Inflammatory macrophage (primary cell): ENCODE data around the gene CASP8.
"Not testable (repeated sequence)": the region's sequence is repeated elsewhere in the genome, so short reads cannot be mapped to it uniquely, and the experiment has no call there.

Experiments used
- DNase-seq, 2 donors: peaks; one replicate each; pipeline ENCODE4 v3.0.0-alpha.2; 2020 to 2022

The CASP8 gene

DNA sequence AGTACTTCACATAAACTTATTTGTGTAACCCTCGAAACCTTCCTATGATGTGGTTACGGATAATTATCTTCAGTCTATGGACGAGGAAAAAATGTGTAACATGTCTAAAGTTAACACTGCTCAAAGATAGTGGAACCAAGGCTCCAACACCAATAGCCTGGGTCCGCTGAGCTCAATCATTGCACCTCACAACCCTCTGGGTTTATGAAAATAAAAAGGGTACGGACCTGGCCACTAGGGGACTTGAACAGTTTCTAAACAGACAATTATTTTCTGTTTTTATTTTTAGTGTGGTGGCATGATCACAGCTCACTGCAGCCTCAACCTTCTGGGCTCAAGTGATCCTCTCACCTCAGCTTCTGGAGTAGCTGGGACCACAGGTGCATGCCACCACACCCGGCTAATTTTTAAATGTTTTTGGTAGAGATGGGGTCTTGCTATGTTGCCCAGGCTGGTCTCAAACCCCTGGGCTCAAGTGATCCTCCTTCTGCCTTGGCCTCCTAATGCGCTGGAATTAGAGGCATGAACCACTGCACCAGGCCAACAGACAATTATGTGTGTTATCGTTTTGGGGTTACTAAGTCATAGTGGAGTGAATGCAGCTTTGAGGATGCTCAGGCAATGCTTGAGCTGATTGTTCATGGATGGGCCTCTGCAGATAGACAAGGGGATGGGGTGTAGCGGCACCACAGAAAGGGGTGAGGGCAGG is 10.1 kb downstream of the CASP8 start:
- no peak for DNase-seq

DNA sequence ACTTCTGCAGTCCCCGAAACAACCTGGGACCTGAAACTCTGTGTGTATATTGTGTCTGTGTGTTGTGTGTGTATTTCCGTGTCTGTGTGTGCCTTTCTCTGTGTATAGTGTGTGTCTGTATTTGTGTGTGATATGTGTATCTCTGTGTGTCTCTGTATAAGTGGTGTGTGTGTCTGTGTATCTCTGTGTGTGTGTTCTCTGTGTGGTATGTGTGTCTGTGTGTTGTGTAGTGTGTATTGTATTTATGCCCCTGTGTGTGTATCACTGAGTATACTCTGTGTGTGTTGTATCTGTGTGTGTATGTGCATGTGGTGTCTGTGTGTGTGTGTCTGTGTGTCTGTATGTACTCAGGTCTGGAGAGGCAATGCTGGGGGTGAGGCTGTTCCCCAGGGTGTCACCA is 11.6 kb downstream of the CASP8 start:
- no peak for DNase-seq

DNA sequence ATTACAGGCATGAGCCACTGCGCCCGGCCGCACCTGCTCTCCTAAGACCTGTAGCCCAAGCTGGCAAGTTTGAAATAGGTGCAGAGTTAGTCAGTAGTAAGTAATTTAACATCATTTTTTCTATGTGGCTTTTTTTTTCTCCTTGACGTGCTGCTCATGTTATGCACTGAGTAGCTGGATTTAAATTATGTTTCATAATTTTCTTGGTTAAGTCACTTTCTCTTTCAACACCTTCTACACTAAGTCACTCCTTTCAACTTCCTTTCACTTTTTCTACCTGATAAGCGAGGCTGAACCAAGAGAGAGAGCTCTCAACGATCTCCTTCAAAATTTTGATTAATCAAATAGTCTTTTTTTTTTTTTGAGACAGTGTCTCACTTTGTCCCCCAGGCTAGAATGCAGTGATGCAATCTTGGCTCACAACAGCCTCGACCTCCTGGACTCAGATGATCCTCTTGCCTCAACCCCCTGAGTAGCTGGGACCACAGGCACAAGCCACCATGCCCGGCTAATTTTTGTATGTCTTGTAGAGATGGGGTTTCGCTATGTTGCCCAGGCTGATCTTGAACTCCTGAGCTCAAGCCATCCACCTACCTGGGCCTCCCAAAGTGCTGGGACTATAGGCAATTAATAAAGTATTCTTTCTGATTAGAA is 13.1 kb downstream of the CASP8 start:
- DNase-seq, result no peak

DNA sequence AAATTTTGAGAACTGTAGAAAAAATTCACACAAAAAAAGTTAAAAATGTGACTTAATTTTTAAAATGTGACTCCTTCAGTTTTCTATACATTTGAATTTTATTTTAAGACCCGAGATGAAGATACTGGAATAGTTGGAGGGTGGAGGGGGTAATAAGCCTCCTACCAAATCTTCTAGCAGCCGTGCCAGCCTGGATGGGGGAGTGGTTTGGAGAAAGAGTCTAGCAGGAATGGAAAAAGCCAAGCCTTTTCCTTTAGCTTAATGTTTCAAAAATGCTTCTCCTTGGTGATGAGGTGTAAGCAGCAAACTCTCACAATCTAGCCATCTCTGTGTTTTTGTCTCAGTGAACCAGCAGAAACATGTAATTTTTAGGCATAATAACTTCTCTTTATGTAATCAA is 14.7 kb downstream of the CASP8 start:
- no peak for DNase-seq

DNA sequence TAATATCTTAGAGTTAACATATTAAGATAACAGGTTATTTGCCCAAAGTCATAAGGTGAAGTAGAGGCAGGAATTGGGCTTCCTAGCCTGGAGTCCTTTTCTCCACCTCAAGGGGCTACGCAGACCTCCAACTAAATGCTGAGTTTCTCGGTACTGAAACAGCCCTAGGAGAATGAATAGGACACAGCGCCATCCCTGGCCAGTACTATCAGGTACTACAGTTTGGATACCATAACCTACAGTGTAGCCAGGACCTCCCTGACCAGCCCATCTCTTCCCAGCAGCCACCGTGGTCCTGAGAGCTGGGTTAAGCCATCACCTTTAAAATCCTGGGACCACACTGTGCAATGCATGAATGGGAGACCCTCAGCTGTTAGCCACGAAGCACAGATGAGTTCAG is 15.7 kb downstream of the CASP8 start:
- DNase-seq, result no peak

DNA sequence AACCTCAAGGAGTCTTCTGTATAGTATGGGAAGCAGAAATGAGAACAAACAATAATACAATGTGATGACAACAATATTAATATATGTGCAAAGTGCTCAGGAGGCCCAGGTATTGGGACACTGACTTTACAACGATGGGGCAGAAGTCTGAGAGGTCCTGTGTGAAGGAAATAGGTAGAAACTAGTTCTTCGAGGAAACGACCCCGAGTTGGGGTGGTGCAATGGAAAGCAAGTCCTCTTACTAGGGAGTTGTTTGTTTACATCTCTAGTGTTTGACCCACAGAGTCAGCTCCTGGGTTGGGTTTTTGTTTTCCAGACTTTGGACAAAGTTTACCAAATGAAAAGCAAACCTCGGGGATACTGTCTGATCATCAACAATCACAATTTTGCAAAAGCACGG is 16.2 kb downstream of the CASP8 start:
- DNase-seq, result no peak

DNA sequence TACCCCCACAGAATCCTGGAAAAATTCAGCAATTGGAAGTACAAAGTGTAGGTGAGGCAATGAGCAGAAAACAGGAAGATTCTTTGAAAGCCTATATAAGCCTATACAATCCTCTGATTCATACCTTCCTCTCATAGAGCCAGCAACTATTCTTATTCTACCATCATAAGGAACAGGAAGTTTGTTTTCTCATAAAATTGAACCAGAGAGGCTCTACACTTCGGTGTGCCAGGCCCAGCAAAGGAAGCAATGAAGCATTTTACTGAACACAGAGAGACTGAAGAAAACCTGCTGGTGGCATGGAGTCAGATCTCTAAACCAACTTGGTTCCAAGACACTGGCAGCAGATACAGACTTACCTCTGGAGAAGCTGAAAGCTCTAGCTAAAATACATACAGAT is 18.7 kb downstream of the CASP8 start:
- no peak for DNase-seq

DNA sequence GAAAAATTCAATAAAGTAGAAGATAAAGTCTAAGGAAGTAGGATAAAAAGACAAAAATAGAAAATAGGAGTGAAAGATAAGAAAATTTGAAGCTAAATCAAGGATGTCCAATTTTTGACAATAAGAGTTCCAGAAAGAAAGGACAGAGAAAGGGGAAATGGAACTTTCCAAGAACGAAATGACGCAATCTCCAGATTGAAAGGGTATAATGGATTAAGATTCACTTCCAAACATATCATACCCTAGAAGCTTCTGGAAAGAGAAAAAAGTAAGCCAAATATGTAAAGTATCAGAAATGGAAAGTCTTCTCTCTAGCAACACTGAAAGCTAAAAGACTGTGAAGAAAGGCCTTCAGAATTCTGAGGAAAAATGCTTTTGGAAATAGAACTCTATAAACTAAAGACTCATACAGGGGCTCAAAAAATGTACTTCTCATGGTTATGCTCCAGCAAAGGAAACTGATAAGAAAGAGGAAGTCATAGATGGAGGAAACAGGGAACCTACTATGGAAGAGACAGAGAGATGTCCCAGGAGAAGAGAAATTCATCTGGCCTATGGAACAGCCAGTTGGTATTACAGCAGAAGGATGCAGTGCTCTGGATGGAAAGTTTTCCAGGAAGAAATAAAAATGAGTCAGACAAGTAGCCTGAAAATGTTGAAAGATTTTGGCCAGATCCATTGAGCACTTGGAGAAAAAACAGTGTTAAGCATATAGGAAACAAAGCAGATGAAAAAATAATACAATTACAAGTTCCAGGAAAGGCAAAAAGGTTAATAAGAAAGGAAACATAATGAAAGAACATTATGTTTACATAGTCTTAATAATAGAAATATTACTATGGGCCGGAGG is 20.1 kb downstream of the CASP8 start:
- DNase-seq, result peak in 1 of 2 donors; percentile 13

DNA sequence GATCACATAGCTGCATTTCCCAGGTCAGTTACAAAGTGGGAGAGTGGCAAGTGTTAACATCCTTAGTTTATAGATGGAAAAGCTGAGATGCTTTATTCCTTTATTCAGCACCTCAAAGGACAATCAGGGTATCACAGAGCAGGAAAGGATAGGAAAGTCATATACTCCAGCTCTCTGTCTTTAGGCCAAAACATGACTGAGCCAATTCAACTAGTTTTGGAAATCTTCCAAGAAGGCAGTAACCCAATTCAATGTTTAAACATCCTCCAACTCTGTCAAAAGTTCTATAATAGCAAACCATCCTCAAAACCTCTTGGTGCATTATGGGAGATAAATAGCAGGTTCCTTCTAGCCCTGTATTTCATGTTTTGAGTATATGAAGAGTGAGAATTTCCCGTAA is 25.2 kb downstream of the CASP8 start:
- no peak for DNase-seq

DNA sequence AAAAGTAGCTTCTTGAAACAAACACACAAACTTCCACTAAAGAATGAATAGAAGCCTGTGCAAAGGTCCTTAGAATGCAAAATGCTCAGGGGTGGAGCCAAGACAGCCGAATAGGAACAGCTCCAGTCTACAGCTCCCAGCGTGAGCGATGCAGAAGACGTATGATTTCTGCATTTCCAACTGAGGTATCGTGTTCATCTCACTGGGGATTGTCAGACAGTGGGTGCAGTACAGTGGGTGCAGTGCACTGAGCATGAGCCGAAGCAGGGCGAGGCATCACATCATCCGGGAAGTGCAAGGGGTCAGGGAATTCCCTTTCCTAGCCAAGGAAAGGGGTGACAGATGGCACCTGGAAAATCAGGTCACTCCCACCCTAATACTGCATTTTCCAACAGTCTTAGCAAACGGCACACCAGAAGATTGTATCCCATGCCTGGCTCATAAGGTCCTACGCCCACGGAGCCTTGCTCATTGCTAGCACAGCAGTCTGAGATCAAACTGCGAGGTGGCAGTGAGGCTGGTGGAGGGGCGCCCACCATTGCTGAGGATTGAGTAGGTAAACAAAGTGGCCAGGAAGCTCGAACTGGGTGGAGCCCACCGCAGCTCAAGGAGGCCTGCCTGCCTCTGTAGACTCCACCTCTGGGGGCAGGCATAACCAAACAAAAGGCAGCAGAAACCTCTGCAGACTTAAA is 30.3 kb downstream of the CASP8 start:
- DNase-seq, result not testable (repeated sequence)

DNA sequence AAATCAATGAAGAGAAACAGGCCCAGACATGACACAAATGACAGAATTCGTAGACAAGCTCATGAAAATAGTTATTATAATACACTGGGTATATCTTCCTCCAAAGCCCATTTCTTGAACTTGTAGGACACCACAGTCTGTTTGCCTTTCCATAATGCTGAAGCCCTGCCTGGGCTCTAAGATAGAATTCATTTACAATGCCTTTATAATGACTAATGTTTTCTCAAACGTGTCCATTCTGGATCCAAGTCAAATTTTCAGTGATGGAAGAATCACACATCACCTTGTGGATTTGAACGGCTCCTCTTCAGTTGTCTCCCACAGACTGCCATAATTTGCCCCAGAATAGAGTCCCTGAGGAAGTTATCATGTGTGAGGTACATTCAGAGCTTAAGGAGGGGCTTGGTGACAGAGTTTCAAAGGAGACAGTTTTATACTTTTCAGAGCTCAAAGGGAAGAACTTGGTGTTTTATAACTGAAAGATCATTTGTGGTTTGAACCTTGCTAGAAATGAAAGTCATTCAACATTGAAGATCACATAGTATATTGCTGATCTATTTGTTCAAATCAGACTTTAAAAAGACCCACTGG is 38.2 kb downstream of the CASP8 start:
- no peak for DNase-seq

DNA sequence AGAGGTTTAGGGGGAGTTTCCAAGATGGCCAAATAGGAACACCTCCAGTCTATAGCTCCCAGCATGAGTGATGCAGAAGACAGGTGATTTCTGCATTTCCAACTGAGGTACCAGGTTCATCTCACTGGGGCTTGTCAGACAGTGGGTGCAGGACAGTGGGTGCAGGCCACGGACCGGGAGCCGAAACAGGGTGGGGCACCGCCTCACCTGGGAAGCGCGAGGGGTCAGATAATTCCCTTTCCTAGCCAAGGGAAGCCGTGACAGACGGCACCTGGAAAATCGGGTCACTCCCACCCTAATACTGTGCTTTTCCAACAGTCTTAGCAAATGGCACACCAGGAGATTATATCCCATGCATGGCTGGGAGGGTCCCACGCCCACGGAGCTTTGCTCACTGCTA is 39.6 kb downstream of the CASP8 start:
- DNase-seq, result not testable (repeated sequence)

DNA sequence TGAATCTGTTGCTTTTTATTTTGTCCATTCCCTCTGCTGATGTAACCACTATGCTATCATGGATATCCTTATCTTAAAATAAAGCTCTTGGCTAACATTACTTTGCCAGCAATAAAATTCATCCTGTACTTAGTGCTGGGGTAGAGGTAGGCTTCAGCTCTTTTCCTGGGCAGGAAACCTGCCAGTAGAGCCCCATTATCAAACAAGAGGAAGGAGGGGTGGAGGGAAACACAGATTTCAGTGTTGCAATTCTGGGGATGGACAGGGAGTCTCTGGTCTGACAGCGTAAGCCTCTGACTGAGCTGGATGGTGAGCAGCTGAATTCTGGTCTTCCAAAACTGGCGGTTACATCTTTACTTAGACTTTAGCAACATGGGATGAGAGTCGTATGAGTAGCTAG is 47.5 kb downstream of the CASP8 start:
- no peak for DNase-seq

DNA sequence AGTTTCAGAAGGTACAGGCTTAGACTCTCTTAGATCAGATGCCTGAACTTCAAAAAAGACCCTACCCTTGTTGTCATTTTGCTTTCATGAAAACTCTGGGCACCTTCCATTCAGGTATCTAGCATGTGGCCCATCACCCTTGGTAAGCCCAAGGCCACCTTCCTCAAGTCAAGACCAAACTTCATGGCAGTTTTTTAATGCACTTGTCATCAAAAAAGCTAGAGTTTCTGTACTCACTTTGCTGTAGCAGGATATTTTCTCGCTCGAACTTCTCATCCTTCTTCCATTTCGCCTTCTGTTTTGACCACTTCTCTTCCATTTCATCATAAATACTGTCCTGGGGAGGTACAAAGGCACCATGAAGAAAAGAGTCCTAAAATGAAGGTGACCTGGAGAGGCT is 48.6 kb downstream of the CASP8 start:
- no peak for DNase-seq

DNA sequence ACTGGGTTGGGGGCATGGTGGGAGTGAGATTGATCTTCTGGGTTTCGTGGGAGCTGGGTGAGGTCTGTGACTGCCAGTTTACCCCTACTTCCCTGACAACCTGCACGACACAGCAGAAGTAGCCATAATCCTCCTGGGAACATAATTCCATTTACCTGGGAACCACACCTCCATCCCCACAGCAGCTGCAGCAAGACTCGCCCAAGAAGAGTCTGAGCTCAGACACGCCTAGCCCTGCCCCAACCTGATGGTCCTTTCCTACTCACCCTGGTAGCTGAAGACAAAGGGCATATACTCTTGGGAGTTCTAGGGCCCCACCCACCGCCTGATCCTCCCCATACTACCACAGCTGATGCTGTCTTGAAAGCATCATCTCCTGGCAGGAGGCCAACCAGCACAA is 53.0 kb downstream of the CASP8 start:
- DNase-seq, result no peak

DNA sequence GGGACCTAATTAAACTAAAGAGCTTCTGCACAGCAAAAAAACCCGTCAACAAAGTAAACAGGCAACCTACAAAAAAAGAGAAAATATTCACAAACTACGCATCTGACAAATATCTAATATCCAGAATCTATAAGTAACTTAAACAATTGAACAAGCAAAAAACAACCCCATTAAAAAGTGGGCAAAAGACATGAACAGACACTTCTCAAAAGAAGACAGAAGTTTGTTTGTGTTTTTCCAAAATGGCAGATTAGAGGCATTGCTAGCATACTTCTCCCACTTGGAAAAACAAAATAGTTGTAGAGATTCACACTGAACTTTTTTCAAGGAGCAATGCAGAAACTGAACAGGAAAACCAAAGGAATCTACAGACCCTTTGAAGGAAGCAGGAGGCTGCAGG is 59.2 kb downstream of the CASP8 start:
- DNase-seq, result no peak

DNA sequence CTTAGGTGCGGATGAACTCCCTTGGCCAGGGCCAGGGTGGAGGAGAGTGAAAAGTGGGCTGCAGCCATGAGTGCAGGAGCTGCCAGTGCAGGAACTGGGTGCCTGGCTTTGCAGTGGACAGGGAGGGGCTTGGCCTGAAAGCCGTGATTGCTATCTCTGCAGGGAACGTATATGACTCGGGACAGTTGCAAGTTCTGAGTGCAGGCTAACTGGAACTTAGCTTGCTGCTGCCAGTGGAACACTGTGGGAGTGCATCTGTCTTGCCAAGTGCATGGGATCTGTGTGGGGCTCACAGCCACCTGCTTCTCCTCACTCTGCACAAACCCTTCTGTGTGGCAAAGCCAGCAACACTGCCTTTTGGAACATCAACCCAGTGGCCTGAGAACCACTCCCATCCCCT is 59.9 kb downstream of the CASP8 start:
- DNase-seq, result no peak

DNA sequence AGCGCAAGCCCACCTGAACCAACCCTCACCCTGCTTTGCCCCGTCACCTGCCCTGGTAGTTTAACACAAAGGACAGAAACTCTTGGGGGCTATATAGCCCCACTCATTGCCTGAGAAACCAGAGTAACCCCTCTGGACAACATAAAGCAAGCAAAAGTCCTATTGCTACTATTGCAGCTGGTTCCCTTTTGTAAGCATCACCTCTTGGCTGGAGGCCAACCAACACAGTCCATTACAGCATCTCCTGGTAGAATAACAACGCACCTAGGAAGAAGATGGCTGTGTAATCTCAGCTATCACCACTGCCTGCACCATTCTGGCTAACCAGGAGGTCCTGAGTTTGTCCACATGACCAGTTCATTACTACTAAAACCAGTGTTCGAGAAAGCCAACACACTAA is 60.4 kb downstream of the CASP8 start:
- DNase-seq, result no peak

DNA sequence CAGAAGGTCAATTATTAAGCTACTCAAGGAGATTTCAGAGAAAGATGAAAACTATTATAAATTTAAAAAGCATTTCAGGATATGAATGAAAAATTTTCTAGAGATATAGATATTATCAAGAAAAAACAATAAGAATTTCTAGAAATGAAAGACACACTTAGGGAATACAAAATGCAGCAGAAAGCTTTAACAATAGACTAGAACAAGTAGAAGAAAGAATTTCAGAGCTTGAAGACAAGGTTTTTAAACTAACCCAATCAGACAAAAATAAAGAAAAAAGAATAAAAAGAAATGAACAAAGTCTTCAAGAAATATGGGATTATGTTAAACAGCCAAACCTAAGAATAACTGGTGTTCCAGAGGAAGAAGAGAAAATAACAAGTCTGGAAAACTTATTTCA is 62.4 kb downstream of the CASP8 start:
- no peak for DNase-seq

DNA sequence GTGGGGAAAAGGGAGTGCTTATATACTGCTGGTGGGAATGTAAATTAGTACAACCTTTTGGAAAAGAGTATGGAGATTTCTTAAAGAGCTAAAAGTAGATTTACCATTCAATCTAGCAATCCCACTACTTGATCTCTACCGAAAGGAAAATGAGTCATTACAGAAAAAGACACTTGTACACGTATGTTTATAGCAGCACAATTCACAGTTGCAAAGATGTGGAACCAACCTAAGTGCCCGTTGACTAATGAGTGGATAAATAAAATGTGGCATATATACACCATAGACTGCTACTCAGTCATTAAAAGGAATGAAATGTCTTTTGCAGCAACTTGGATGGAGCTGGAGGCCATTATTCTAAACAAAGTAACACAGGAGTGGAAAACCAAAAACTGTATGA is 67.3 kb downstream of the CASP8 start:
- no peak for DNase-seq

DNA sequence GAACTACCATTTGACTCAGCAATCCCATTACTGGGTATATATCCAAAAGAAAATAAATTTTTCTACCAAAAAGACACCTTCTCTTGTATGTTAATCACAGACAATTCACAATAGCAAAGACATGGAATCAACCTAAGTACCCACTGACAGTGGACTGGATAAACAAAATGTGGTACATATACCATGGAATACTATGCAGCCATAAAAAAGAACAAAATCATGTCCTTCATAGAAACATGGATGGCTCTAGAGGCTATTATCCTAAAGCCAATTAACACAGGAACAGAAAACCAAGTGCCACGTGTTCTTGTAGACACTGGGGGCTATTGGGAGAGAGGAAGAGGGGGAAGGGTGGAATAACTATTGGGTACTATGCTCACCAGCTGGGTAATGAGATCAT is 69.1 kb downstream of the CASP8 start:
- no peak for DNase-seq
